A549 treated with Mapracorat at 1 μM for 4 hours (cell line): Measurements from ENCODE around the gene TBC1D24. TPM values are rescaled to one million over a fixed set of nuclear protein-coding genes. Genes with fewer than 3 reads are reported as not detected.

ENCODE experiments used
- total RNA-seq: library from RNA; stranded (reverse); fragments of 200-300 nt; extraction: Qiagen RNA extraction; gene quantifications from 5 replicates; pipeline ENCODE4 v1.2.3, GENCODE V29; 2022

Gene TBC1D24
- 4.8 to 8.2 TPM (median 7.5 TPM) in 5 replicates for total RNA-seq

GRCh38 chr16:2474877-2475412, at the start of gene TBC1D24:
TSS of gene TBC1D24 (plus strand) at chr16:2475127. CDS start at chr16:2496149, 21,022 bp downstream.

GRCh38 chr16:2429034-2429770, 45.7 kb upstream of the TBC1D24 start, which contains the start of gene CCNF:
TSS of gene CCNF (plus strand) at chr16:2429447. CDS start at chr16:2429482, 35 bp downstream.

DNA sequence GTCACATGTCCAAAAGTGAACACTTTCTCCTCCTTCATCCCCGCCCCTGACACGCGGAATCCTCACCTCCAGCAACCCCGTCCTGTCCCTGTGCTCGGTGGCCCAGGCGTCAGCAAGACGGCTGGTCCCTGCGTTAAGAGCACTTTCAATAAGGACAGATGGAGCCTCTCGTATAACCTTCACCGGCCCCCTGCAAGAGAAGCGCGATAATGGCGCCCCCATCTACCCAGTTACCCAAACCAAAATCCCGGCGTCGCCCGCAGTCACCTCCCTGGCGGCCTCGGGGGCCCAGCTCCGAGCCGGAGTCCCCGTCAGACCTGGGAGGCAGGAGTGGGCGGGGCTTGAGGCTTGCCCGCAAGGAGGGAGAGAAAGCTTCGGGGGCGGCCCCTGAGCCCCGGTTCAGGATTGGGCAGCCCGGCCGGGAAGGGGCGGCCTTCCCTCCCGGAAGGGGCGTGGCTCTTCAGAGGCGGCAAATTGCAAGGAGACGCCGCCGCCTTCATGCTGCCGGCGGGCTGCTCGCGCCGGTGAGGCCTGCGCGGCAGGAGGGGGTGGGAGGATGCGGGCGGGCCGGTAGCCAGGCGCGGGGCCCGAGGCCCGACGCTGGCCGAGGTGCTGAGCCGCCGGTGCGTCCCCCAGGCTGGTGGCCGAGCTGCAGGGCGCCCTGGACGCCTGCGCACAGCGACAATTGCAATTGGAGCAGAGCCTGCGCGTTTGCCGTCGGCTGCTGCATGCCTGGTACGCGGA, 15.1 kb upstream of the TBC1D24 start, which contains the start of gene TEDC2:
TEDC2 (plus strand) TSS at position 463 of the 744 bp plus-strand sequence; CDS start at position 499, 36 bp downstream.

DNA sequence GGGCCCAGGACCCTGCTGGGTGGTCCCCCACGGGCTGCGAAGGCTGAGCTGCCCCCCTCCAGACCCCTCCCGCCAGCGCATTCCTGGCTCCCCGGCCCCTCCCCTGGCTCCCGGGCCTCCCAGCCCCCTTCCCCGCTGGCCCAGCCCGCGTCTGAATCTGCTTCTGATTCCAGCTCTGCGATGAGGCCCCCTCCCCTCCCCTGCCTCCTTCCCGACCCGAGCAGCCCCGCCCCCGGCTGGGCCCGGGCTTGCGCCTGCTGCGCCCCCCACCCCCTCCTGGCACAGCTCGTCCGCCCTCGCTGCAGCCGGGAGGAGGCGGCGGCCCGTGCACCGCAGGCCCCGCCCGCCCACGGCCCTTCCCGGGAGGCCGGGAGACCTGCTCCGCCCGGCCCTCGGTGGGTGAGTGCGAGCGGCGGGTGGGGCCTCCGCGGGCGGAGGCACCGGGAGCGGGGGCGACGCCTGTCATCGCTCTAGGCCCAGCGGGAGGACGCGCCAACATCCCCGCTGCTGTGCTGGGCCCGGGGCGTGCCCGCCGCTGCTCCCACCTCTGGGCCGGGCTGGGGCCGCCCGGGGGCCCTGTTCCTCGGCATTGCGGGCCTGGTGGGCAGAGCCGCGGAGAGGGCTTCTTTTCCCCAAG, 3.8 kb upstream of the TBC1D24 start, which contains the start of gene NTN3:
NTN3 (plus strand) TSS at position 282 of the 637 bp plus-strand sequence. CDS start 405 bp downstream, outside the sequence.

DNA sequence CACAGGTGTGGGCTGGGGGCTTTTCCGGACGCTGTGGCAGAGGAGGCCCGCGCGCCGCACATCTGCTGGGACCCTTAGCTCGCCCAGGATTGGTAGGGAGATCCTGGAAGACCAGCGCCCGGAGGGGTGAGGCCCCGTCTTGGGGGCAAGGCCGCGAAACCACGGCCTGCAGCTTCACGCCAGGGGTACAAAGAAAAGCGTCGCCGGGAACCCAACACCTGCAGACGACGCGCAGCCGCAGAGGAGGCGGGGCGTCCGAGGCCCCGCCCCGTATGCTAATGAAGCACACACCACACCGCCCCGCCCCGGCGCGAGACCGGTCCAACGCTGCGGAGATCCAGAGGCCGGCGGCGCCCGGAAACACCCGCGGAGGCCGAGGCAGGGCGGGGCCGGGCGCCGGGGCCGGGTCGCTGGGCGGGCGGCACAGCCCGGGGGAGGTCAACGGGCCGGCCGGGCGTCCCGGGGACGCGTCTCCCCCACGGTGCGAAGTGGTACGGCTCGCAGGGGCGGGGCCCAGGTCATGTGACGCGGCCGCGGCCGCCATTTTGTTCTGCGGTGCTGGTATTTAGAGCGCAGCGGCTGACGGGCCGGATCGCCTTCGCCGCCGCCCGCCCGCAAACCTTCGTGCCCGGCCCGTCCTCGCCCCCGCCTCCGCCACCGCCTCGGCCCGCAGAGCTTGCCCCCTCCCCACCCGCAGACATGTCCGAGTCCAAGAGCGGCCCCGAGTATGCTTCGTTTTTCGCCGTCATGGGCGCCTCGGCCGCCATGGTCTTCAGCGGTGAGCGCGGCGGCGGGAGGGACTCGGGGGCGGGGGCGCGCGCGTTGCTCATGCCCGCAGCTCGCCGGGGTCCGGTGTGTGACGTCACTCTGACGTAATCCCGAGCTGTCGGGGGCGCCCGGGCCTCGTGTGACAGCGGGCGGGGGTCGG, 38.7 kb downstream of the TBC1D24 start, which contains the start of gene ATP6V0C:
ATP6V0C (plus strand) TSS at position 548 of the 928 bp plus-strand sequence; CDS start at position 700, 152 bp downstream.

DNA sequence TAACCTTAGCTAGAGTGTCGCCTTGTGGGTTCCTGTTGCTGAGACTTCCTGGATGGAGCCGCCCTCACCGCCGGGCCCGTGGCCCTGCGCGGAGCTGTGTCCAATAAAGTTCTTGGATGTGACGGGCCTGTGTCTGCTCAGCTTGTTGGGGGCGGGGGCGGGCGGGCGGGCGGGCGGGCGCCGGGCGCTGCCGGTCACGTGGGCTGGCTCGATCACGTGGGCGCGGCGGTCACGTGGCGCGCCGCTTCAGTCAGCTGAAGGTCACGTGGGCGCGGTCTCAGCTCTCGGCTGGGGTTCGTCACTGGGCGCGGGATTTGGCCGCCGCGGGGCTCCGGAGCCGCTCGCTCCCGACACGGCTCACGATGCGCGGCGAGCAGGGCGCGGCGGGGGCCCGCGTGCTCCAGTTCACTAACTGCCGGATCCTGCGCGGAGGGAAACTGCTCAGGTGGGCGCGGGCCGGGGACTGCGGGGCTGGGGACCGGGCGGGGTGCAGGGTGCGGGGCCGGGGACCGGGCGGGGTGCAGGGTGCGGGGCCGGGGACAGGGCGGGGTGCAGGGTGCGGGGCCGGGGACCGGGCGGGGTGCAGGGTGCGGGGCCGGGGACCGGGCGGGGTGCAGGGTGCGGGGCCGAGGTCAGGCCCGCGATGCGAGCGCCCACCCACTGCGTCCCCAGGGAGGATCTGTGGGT, 45.3 kb downstream of the TBC1D24 start, which contains the start of gene AMDHD2:
AMDHD2 (plus strand) TSS at position 275 of the 687 bp plus-strand sequence; CDS start at position 363, 88 bp downstream.

DNA sequence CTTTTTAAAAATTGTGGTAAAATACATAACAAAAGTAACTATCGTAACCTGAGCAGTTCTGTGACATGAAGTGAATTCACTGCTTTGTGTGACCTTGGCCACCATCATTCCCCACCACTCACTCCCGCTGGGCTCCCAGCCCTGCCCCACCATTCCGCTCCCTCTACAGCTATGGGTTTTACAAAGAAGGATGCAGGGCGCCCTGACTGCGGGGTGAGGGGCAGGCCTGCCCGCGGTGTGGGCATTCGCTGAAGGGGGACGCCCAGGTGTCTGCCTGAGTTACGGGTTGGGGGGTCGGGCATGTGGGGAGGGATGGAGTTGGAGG, 56.4 kb downstream of the TBC1D24 start, which contains the start of gene CEMP1:
CEMP1 (minus strand) TSS at position 38 of the 325 bp plus-strand sequence. CDS start 335 bp downstream, outside the sequence.

DNA sequence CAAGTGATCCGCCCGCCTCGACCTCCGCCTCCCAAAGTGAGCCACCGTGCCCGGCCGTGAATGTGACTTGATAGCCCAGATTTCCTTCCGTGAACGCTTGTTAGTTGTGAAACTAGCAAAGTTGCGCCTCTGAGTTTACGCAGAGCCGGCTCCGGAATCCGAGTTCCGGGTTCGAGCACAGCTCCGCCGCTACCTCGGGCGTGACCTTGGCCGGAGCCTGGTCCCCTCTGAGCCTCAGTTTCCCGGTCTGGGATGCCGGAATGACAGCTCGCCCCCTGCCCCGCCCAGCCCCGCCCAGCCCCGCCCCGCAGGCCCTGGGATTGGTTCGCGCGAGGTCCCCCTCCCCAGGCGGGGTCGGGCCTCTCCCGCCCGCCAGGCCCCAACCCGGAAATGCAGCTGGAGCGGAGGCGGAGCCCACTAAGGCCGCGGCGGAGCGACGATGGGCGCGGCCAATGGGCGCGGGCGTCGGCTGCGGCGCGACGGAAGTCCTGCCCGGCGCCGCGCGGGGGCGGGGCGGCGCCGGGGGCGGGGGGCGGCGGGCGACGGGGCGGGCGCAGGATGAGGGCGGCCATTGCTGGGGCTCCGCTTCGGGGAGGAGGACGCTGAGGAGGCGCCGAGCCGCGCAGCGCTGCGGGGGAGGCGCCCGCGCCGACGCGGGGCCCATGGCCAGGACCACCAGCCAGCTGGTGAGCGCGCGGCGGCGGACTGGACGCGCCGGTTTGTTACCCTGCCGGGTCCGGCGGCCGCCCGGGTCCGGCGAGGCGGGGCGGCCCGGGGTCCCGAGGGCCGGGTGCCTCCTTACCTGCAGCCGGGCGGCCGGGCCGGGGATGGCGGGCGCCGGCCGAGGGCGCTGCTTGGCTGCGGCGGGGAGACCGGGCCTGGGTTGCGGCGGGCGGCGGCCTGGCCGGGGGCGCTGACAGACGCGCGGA, 62.8 kb downstream of the TBC1D24 start, which contains the start of gene PDPK1:
PDPK1 (plus strand) TSS at position 571 of the 929 bp plus-strand sequence; CDS start at position 663, 92 bp downstream.

Other genes starting within 250 kb of the TBC1D24 start
- gene DNASE1L2, start 238.7 kb upstream of the TBC1D24 start, total RNA-seq: 0.77 to 2.0 TPM (median 1.3 TPM) in 5 replicates
- gene ECI1, start 223.5 kb upstream of the TBC1D24 start, total RNA-seq: 44.3 to 102 TPM (median 91.5 TPM) in 5 replicates
- 243 to 289 TPM (median 255 TPM) in 5 replicates for gene RNPS1, start 207.0 kb upstream of the TBC1D24 start, total RNA-seq
- gene ABCA3, start 134.4 kb upstream of the TBC1D24 start, total RNA-seq: 14.5 to 21.9 TPM (median 20.1 TPM) in 5 replicates
- gene CCNF, start 45.7 kb upstream of the TBC1D24 start, total RNA-seq: 19.4 to 24.5 TPM (median 22.6 TPM) in 5 replicates
- gene TEDC2, start 15.0 kb upstream of the TBC1D24 start, total RNA-seq: 15.1 to 24.1 TPM (median 18.4 TPM) in 5 replicates
- gene NTN3, start 3.8 kb upstream of the TBC1D24 start, total RNA-seq: 0.13 TPM in 1 of 5 replicates, not detected in the others
- gene ATP6V0C, start 38.8 kb downstream of the TBC1D24 start, total RNA-seq: 141 to 296 TPM (median 231 TPM) in 5 replicates
- 14.0 to 31.4 TPM (median 25.0 TPM) in 5 replicates for gene AMDHD2, start 45.2 kb downstream of the TBC1D24 start, total RNA-seq
- gene CEMP1, start 56.3 kb downstream of the TBC1D24 start, total RNA-seq: not detected in 5 replicates
- gene PDPK1, start 62.9 kb downstream of the TBC1D24 start, total RNA-seq: 19.3 to 24.0 TPM (median 22.2 TPM) in 5 replicates
- gene KCTD5, start 207.4 kb downstream of the TBC1D24 start, total RNA-seq: 34.0 to 45.4 TPM (median 42.5 TPM) in 5 replicates
- gene PRSS27, start 245.1 kb downstream of the TBC1D24 start, total RNA-seq: 1.2 to 1.9 TPM (median 1.3 TPM) in 5 replicates